ENCODE data around the gene WWOX.

- TF ChIP-seq CTCF (IDR thresholded peaks at IDR 0.05) (no peak), EZH2 (IDR thresholded peaks at IDR 0.05; ENCODE audit: borderline replicate concordance, insufficient read depth, low read depth, low read length, poor library complexity, severe bottlenecking) (no peak)
Observed at GRCh38 chr16:78128913-78129312, 29.5 kb downstream of the WWOX start.
